GM19035 (cell line): Measurements from ENCODE around the gene ARHGEF35.
"Not testable (repeated sequence)": the region's sequence is repeated elsewhere in the genome, so short reads cannot be mapped to it uniquely, and the experiment has no call there.

Experiments
- ATAC-seq: cut with Tn5 transposase; IDR thresholded peaks from one replicate; pipeline ENCODE4 v1.9.1; 2021; ENCODE audit not compliant: unreplicated experiment

ARHGEF35 gene

GRCh38 chr7:144179165-144179479 is 16.5 kb downstream of the ARHGEF35 start:
- peak; percentile 41 for ATAC-seq

DNA sequence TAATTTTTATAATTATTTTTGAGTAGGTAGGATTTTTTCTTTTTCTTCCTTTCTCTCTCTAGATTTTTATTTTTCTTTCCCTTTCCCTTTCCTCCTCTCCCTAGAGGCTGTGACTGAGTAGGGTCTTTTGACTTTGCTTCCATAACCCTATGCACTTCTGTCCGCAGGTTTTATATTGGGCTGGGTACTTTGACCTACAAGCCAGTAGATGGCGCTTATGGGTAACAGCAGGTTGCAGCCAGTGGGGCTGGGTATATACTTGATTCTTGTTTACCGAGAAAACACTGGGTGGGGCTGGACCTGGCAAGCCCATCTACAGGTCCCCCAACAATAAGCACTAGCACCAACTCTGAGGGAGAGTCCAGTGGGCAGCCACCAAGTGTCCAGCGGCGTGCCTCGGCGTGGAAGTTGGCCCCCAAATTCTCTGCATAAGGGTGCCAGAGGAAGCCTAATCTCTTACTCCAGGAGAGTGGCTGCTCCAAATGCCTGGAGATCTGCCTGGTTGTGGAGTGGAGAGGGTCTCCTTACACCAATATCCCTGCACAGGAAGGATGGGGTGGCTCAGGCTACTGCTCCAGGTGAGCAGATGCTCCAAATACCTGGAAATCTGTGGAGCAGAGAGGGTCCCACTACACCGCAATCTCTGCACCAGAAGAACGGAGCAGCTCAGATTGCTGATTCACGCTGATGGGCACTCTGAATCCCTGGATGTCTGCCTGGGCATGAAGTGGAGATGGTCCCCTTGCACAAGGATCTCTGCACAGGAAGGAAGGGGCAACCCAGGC is 17.1 kb downstream of the ARHGEF35 start:
- peak; percentile 99 for ATAC-seq

DNA sequence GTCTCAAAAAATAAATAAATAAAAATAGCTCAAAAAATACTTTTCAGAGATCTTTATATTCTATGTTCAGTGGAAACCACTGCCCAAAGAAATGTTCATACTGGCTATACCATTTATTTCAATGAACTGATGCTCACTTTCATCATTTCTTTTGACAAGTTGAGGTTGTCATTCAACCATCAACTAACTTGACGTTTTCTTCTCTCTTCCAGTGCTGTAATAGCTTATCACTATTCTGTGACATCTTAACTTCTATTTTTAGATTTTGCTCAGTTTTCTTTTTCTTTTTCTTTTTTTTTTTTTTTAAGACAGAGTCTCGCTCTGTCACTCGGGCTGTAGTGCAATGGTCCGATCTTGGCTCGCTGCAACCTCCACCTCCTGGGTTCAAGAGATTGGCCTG is 21.0 kb downstream of the ARHGEF35 start:
- no peak for ATAC-seq

DNA sequence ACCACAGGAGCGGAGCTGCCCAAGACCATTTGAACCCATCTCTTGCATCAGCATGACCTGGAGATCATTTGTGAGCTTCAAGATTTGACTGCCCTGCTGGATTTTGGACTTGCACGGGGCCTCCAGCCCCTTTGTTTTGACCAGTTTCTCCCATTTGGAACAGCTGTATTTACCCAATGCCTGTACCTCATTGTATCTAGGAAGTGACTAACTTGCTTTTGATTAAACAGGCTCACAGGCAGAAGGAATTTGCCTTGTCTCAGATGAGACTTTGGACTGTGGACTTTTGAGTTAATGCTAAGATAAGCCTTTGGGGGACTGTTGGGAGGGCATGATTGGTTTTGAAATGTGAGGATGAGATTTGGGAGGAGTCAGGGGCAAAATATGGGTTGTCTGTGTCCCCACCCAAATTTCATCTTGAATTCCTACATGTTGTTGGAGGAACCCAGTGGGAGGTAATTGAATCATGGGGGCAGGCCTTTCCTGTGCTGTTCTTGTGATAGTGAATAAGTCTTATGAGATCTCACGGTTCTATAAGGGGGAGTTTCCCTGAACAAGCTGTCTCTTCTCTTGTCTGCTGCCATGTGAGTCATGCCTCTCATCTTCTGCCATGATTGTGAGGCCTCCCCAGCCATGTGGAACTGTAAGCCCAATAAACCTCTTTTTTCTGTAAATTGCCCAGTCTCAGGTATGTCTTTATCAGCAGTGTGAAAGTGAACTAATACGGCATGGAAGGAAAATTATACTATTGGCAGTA is 23.9 kb downstream of the ARHGEF35 start:
- ATAC-seq: not testable (repeated sequence)

DNA sequence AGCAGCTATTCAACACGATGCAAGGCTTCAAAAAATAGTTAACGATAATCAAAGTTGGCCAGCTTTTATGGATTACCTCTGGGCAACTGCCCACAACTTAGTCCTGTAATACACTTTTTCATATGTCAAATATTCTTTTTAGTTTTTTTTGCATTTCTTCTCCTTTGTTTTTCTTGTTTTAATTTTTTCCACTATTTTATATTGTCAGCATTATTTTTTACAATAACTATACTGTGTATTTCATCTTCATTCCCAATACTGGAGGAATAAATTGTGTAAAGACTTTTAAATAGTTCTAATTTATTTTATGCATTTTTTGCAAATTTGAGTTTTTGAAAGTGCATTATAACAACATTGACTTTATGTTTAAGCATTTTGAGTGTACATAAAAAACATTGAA is 30.8 kb downstream of the ARHGEF35 start:
- no peak for ATAC-seq

- no peak for ATAC-seq
Observed at GRCh38 chr7:144158861-144159260, 36.8 kb downstream of the ARHGEF35 start.

GRCh38 chr7:144148224-144148827 is 47.3 kb downstream of the ARHGEF35 start:
- ATAC-seq: no peak

DNA sequence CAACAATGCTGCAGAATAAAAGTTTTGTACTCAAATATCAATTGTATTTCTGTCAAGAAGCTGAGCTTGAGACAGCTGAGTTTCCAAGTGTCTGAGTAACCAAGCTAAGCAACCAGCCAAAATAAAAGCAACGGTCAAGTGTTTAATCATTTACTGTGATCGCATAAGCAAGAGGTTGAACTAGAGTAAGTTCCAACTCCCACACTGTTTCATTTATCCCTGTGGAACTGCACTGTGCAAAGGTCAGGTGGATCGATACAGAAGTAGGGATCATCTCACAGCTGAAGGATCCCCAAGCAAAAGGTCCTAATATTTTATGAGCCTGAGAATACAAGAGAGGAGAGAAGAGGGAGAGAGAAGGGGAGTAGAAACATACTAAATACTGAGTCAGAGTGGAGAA is 51.2 kb downstream of the ARHGEF35 start:
- ATAC-seq: no peak

- ATAC-seq: no peak
Observed at GRCh38 chr7:144142187-144142586, 53.4 kb downstream of the ARHGEF35 start.

DNA sequence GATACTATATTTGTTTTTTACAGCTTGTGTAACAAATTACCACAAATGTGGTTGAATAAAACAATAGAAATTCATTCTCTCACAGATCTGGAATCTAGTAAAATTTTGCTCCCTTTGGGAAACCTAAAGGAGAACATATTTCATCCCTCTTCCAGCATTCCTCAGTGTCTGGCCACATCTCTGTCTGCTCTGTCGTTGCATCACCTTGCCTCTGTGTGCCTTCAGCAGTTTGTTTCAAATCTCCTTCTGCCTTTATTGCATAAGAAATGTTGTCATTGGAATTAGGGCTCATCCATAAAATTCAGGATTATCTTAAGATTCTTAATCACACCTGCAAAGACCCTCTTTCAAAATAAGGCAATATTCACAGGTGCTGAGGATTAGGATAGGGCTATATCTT is 58.1 kb downstream of the ARHGEF35 start:
- ATAC-seq: no peak
